DMS 273 treated with DMSO at 0.1 percent for 48 hours (cell line): Measurements from ENCODE around the gene PRRC2B.
"Not testable (repeated sequence)": the region's sequence is repeated elsewhere in the genome, so short reads cannot be mapped to it uniquely, and the experiment has no call there.

Source experiments
- DNase-seq: peaks from one replicate; lab custom pipeline; 2025; lab: John Stamatoyannopoulos, UW

Gene PRRC2B

DNA sequence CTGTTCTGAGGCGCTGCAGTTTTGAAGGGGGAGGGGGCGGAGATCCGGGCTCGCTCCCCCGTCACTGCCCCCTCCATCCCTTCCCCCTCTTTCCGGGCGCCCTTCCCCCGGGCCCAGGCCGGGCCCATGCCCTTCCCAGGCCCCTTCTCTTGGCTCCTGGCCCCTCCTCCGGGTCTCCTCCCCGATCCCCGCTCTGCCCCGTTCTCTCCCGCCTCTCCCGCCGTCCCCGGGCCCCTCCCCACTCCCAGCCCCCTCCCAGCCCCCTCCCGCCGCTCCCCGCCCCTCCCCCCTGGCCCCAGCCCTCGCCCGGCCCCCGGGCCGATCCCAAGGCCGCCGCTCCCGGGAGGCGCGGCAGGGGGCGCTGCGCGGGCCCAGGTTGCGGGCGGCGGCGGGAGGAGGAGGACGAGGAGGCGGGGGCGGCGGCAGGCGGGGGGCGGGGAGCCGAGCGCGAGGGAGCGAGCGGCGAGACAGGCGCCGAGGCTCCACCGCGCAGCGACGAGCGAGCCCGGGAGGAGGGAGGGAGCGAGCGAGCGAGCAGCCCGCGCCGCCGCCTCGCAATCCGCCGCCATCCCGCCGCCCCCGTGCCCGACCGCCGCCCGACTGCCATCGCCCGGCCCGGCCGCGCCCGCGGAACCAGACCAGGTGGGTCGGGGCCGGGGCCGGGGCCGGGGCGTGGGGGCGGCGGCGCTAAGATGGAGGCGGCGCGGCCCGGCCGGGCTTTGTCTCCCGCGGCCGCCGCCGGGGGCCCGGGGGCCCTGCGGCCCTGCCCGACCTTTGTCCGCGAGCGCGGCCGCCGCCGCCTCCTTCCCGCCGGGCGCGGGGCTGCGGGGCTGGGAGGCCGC lies at the start of gene PRRC2B:
Gene PRRC2B, plus strand, starts transcription at position 465 of the 842 bp plus-strand sequence. CDS start 36,059 bp downstream, outside the sequence.
- DNase-seq: no peak

DNA sequence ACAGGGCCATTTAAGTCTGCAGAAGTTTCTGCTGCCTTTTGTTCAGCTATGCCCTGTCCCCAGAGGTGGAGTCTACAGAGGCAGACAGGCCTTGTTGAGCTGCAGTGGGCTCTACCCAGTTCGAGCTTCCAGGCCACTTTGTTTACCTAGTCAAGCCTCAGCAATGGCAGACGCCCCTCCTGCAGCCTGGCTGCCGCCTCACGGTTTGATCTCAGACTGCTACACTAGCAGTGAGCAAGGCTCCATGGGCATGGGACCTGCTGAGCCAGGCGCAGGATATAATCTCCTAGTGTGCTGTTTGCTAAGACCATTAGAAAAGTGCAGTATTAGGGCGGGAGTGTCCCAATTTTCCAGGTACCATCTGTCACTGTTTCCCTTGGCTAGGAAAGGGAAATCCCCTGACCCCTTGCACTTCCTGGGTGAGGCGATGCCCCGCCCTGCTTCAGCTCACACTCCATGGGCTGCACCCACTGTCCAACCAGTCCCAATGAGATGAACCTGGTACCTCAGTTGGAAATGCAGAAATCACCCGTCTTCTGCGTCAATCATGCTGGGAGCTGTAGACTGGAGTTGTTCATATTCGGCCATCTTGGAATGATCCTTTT lies 48.9 kb upstream of the PRRC2B start:
- DNase-seq: not testable (repeated sequence)

DNA sequence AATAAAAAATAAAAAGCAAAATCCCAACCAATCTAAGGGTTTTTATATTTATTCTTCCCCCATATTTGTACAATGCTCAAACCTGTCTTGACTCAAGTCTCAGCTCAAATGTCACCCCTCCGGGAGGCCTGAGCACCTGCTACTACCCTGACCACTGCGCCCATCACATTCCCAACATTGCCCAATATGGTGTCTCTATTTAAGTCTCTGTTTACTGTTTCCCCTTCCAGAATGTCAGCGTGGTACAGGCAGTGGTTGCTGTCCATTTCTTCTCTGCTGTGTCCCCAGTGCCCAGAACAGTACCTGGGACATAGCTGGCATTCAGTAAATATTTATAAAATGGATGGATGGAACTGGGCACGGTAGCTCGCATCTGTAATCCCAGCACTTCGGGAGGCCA lies 47.3 kb upstream of the PRRC2B start:
- DNase-seq: no peak

DNA sequence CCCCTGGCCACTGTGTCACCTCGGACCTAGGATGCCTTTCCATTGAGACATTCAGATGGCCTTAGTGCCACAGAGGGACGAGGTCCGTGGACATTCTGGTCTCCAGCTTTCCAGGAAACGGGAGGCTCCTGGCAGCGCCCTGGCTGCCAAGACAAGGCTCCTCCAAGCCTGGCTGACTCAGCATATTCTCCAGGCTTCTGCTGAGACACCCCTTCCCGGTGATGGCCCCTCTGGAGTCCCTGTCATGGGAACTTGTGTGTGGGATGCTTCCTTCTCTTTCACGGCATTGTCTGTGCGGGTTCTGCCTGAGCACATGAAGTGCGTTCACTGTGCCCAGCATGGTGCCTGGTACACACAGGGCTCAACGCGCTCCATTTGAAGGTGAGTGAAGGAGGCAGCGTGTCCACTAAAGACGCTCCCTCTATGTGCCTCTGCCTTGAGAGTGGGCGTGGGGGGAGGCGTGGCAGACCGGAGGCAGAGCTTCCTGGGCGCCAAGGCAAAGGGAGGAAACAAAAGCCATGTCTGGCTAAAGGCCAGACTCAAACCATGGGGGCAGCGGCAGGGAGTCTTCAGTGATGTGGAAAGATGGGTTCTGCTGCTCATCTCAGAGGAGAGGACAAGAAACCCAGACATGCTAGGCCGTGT lies 46.4 kb upstream of the PRRC2B start:
- DNase-seq: no peak

DNA sequence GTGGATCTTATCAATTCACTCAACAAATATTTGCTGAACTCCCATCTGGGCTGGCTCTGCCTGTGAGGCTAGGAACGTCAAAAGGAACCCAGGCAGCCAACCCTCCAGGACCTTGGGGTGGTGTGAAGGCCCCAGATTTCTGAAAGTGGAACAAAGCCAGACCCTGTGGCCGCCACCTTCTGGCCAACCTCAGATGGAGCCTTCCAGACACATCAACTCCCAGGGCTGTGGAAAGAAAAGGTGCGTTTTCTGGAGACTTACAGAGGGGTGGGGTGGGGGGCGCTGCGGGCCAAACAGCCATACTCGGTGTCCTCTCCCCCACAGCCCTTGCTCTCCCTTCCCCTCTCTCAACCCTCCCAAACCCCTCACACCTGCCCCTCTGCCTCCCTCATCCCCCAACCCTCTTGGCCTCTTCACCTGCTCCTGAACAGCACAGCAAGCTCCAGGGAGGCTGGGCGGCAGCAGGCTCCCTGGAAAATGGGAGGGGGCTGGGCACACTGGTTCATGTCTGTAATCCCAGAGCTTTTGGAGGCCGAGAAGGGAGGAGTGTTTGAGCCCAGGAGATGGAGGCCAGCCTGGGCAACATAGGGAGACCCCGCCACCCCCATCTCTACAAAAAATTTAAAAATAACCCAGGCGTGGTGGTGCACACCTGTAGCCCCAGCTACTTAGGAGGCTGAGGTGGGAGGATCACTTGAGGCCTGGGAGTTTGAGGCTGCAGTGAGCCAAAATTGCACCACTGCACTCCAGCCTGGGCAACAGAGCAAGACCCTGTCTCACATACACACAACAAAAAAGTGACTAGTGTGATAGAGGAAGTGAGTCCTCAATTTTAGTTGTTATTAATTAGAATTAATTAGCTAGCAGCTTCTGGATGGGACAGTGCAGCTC lies 45.0 kb upstream of the PRRC2B start:
- no peak for DNase-seq

DNA sequence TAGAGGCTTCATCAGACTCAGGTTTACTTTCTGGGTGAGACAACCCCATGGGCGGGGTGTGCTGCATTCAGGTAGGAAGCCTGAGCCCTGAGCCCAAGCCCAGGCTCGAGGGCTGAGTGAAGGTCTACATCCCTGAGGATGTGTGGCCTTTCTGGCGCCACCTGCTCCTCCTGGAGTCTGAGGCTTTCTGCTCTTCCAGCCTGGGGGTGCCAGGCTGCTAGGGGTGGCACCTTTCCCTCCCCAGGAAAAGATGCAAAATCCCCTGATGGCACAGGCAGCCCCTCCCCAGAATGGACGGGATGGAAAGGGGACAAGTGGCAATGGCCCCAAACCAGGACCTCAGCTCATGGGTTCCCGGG lies 44.4 kb upstream of the PRRC2B start:
- no peak for DNase-seq

DNA sequence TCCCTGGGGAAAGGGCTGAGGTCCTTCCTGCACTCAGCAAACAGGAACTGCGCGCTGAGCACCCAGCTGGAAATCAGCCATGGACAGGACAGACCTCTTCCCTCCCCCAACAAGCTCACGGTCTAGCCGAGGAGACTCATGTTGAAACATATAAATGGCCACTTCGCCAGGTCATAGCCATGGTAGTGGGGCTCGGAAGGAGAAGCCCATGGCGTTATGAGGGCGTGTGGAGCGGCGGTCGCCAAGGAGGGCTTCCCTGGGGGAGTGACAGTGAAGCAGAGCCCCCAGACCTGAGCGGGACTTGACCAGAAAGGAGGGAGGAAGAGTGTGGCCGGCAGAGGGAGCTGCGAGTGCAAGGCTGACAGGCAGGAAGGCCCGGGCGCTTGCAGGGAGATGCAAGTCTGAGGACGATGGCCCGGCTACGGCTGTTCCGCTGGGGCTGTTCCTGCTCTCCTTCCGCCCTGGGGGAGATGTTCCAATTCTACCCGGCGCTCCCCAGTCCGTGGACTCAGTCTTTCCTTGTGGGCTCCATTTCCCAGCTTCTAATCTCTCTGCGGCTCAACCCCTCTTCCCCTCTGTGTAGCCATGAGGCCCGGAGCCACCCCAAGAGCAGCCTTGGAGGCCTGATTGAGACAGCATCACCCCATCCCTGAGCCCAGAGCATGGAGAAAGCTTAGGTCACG lies 43.9 kb upstream of the PRRC2B start:
- DNase-seq: peak; percentile 60

DNA sequence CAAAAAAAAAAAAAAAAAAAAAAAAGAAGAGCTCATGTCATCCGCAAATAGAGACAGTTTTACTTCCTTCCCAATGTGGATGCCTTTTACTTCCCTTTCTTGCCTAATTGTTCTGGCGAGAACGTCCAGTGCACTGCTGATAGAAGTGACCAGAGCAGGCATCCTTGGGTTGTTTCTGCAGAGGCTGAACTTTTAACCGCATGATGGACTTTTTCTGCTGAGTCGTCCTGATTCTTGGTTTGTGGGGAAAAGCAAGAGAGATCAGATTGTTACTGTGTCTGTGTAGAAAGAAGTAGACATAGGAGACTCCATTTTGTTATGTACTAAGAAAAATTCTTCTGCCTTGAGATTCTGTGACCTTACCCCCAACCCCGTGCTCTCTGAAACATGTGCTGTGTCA lies 37.4 kb upstream of the PRRC2B start:
- DNase-seq: not testable (repeated sequence)

DNA sequence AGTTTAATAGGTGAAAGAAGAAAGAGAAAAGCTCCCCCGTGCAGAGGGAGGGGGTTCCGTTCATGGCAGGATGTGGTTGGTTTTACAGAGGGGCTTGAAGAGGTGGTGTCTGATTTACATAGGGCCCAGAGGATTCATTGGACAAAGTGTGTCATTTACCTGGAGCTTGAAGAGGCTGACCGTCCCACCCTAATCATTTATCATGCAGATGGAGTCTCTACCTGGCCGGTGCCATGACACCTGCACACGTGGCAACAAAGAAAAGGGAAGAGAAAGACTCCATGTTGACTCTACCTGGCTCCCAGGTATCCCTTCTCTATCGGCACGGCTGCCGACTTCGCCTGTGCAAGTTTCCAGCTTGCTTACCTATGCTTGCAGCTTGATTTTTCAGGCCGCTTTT lies 35.3 kb upstream of the PRRC2B start:
- DNase-seq: no peak

DNA sequence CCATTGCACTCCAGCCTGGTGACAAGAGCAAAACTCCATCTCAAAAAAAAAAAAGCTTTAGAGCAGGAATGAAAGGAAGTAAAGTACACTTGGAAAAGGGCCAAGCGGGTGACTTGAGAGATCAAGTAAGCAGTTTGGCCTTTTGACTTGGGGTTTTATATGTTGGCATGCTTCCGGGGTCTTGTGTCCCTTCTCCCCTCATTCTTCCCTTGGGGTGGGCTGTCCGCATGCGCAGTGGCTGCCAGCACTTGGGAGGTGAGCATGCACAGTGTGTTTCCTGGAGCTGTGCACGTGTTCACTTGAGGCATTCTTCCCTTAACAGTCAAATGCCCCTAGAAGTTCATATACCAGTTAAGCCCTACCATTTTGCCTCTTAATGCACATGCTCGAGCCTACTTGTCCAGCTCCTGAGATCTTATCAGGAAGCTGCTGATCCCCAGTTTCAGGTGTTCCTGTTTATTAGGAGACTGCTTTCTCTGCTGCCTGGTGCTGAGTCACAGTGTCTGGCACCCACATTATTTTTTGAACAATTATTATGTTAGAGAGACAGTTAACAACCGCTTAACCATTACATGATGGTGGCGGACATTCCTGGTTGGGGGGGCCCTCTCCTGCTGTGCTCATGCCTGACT lies 32.6 kb upstream of the PRRC2B start:
- no peak for DNase-seq

DNA sequence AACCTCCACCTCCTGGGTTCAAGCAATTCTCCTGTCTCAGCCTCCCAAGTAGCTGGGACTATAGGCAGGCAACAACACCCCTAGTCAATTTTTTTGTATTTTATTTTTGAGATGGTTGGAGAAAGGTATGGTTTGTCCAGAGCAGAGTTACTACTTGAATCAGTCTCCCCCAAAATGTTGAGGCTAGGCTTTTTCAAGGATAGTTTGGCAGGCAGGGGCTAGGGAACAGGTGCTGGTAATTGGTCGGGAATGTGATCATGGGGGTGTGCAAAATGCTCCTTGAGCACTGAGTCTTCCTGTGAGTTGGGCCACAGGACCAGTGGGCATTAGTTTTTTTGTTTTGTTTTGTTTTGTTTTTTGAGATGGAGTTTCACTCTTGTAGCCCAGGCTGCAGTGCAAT lies 28.3 kb upstream of the PRRC2B start:
- no peak for DNase-seq

DNA sequence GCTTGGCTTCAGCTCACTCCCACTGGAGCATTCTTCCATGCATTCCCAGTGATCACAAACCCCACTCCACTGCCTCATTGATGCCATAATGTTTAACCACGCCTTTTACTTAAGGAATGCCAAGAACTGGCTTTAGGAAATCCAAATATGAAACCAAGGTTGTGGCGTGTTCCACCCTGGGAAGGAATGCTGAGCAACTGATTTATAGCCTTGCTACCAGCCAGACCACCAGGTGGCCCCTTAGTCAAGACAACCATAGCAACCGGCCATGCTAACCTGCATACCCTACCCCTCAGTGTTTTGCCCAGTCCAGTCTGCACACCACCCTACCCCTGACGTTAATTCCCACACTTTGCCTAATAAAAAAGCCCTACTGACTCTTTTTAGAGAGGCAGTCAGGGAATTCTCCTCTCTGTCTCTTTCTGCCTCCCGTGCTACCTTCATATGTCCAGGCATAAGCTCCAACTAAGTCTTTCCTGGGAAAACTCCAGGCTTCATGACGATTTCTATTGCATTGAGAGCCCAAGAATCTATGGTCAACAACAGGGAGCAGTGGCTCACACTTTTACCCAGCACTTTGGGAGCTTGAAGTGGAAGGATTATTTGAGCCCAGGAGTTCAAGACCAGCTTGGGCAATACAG lies 27.0 kb upstream of the PRRC2B start:
- DNase-seq: no peak

DNA sequence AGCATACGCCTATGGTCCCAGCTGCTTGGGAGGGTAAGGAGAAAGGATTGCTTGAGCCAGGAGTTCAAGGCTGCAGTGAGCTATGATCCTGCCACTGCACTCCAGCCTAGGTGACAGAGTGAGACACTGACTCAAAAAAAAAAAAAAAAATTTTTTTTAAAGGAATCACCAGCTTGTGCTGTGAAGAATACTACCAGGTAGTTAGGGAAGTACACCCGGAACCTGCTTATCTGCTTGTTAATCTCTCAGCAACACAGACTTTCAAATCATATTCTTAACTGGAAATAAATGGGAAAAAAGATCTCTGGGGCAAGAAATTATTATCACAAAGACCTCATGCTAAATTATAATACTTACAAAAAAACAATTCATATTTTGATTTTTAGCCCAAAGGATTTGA lies 26.4 kb upstream of the PRRC2B start:
- no peak for DNase-seq

DNA sequence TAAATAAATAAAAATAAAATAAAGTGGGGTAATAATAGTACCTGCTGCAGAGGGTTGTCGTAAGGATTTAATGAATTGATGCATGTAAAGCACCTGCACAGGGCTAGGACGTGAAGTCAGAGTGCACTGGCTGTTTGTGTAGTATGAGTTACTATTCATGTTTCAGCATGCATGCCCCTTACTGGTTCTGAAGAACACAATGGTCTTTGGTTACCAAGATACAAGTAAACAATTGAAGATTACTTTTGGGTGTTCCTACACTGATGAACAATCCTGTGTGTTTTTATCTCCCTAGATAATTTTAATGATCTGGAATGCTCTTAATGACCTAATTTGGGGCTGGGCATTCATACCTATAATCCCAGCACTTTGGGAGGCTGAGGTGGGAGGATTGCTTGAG lies 23.2 kb upstream of the PRRC2B start:
- no peak for DNase-seq

DNA sequence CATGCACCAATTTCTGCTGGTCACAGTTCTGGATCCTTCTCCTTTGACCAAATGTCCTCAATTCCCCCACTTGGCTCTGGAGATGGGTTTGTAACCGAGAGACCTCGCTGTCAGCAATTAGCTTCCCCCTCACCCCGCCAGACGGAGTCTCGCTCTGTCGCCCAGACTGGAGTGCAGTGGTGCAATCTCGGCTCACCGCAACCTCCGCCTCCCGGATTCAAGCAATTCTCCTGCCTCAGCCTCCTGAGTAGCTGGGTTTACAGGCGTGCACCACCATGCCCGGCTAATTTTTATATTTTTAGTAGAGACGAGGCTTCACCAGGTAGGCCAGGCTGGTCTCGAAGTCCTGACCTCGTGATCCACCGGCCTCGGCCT lies 21.3 kb upstream of the PRRC2B start:
- DNase-seq: not testable (repeated sequence)

DNA sequence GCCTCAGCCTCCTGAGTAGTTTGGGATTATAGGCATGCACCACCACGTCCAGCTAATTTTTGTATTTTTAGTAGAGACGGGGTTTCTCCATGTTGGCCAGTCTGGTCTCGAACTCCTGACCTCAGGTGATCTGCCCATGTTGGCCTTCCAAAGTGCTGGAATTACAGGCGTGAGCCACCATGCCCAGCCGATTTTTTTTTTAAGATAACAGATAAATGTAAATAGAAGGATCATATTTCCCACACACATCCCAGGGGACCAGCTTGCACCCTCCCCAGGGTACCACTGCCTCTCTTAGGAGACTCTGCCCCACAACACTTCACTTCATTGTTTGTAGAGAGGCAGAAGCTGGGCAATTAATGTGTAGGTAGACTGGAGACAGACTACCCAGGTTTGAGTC lies 19.2 kb upstream of the PRRC2B start:
- DNase-seq: not testable (repeated sequence)

DNA sequence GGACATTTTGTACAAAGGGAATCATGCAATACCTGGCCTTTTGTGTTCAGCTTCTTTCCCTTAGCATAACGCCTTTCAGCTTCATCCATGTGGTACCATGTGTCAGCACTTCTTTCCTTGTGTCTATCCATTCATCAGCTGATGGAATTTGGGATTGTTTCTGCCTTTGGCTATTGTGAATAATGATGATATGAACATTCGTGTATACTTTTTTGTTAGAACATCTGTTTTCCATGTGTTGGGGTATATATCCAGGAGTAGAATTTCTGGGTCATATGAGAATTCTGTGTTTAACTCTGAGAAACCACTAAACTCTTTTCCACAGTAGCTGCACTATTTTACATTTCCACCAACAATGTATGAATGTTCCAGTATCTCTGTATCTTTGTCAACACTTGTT lies 14.8 kb upstream of the PRRC2B start:
- DNase-seq: no peak

DNA sequence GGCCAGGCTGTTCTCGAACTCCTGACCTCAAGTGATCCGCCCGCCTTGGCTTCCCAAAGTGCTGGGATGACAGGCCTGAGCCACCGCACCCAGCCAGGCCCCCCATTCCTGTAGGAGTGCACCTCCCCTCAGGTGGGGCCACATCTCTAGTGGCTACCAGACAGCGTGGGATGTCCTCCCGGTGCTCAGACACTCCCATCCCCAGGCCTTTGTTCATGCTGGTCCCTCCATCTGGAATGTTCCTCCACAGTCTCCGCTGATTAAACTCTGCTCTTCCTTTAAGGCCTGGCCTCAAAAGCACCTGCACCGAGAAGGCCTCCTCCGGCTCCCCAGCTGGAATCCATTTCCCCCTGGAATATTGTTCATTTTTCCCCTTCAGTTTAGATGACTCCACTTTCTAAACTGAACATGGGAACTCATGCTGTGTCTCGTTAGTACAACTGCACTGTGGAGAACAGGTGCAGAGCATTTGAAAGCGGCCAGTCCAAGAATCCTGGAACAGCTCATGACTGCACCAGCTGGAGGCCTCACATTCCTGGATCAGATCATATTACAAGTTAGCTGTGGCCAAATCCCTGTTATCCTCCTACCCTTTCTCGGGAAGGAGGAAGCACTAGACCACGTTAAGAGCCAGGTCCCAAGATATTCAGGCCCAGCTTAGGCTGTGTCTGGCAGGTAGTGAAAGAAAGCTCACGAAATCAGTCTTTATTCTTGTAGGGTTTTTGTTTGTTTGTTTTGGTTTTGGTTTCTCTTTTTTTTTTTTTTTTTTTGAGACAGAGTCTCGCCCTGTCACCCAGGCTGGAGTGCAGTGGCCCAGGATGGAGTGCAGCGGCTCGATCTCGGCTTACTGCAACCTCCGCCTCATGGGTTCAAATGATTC lies 10.8 kb upstream of the PRRC2B start:
- peak; percentile 82 for DNase-seq

DNA sequence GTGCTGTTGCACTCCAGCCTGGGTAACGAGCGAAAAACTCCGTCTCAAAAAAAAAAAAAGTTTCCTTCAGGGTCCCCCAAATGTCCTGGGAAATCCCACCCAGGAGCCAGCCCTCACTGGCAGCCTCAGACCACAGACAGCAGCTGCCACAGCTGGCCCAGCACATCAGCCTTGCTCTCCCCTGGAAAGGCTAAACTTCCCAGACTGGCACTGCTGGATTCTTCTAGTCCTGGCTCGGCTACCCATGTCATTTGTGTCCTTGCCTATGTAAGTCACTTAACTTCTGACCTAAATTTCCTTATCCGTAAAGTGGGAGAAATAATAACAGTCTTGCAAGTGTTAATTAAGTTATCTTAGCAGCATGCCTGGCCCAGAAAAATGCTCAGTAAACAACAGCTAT lies 8.6 kb upstream of the PRRC2B start:
- no peak for DNase-seq

DNA sequence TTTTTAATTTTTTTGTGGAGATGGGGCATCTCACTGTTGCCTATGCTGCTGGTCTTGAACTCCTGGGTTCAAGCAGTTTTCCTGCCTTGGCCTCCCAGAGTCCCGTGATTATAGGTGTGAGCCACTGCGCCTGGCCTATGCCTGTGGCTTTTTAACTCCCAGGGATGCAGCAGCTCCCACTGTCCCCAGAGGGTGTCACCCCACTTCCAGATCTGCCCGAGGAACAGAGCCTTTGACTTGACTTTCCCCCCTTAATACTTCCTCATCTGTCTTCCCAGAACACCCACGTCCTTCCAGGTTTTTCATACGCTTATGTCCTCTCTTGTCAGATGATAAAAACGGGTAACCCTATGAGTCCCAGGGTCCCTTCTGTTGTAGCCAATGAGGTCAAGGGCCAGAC lies 7.6 kb upstream of the PRRC2B start:
- no peak for DNase-seq
